K562 (cell line): ENCODE data around the gene CYBRD1. TPM values are rescaled to one million over a fixed set of nuclear protein-coding genes. Genes with fewer than 3 reads are reported as not detected.

Source experiments
- CBFA2T2 ChIP-seq: fragments of 450-650 bp; conservative IDR thresholded peaks from 2 replicates; pipeline ENCODE4 v1.6.1; 2017; ENCODE audit warnings: mild to moderate bottlenecking
- CBX2 ChIP-seq: fragments of 200-600 bp; sonication (generic); IDR thresholded peaks from one replicate; pipeline ENCODE4 v1.6.1; 2012; ENCODE audit warnings: mild to moderate bottlenecking, low read length, inconsistent platforms; ENCODE audit not compliant: insufficient read depth, poor library complexity, severe bottlenecking
- CEBPZ ChIP-seq: fragments of 150-350 bp; IDR thresholded peaks from 2 replicates; pipeline ENCODE4 v1.6.1; 2014; ENCODE audit warnings: low read depth, mild to moderate bottlenecking, low read length, borderline replicate concordance
- CHD4 ChIP-seq: fragments of 200-600 bp; sonication (generic); IDR thresholded peaks from 3 replicates; pipeline ENCODE4 v1.6.1; 2012; ENCODE audit warnings: low read depth, mild to moderate bottlenecking, mixed read lengths, low read length, inconsistent platforms; ENCODE audit not compliant: insufficient read depth, insufficient replicate concordance, poor library complexity, severe bottlenecking
- CTBP1 ChIP-seq: fragments of 450-650 bp; IDR thresholded peaks from 2 replicates; pipeline ENCODE4 v1.6.1; 2016; ENCODE audit warnings: borderline replicate concordance
- EP400 ChIP-seq: fragments of 450-650 bp; IDR thresholded peaks from 2 replicates; pipeline ENCODE4 v1.6.1; 2017; ENCODE audit warnings: antibody characterized with exemption, mild to moderate bottlenecking, moderate library complexity
- FOXA3 ChIP-seq, 2 experiments: fragments of 450-650 bp in 1 of 2; sonication (generic) in 1 of 2; formaldehyde crosslinking; IDR thresholded peaks in 1 of 2; conservative IDR thresholded peaks in 1 of 2; 2 replicates each; pipeline versions ENCODE4 v1.4.0 to v1.8.0; 2020 to 2022; ENCODE audit warnings: mild to moderate bottlenecking in 2 of 2, missing genetic modification reagents in 1 of 2
- FOXO4 ChIP-seq: fragments of 450-650 bp; formaldehyde crosslinking; IDR thresholded peaks from 2 replicates; pipeline ENCODE4 v1.4.0; 2020; ENCODE audit warnings: mild to moderate bottlenecking, moderate library complexity
- GATAD2B ChIP-seq: fragments of 450-650 bp; IDR thresholded peaks from 2 replicates; pipeline ENCODE4 v1.6.1; 2017; ENCODE audit warnings: mild to moderate bottlenecking, borderline replicate concordance
- HMG20B ChIP-seq: fragments of 250-450 bp; sonication (Bioruptor Pico); IDR thresholded peaks from 2 replicates; pipeline ENCODE4 v1.5.0; 2021; ENCODE audit warnings: mild to moderate bottlenecking
- HSF4 ChIP-seq: fragments of 250-450 bp; sonication (Bioruptor Pico); IDR thresholded peaks from 2 replicates; pipeline ENCODE4 v2.1.2; 2022; ENCODE audit warnings: mild to moderate bottlenecking, moderate library complexity, borderline replicate concordance
- MYC ChIP-seq, 2 experiments: fragments of 250-450 bp in 1 of 2; sonication (Bioruptor Pico) in 1 of 2; IDR thresholded peaks; 2 replicates each; pipeline versions ENCODE4 v1.5.1 to v1.6.1; 2012 to 2021; ENCODE audit warnings: low read depth in 2 of 2, borderline replicate concordance in 1 of 2, improper control_type of control experiment in 1 of 2, low read length in 1 of 2, mild to moderate bottlenecking in 1 of 2, moderate library complexity in 1 of 2
- NFYB ChIP-seq: IDR thresholded peaks from 2 replicates; pipeline ENCODE4 v1.6.1; 2011; ENCODE audit warnings: mild to moderate bottlenecking, moderate library complexity; ENCODE audit not compliant: insufficient read length; ENCODE audit errors: extremely low read depth
- RBM34 ChIP-seq: fragments of 200-400 bp; formaldehyde crosslinking; IDR thresholded peaks from 2 replicates; pipeline ENCODE4 v1.6.1; 2018; ENCODE audit warnings: low read length, borderline replicate concordance; ENCODE audit not compliant: insufficient read depth
- USF1 ChIP-seq: sonication (generic); formaldehyde crosslinking; IDR thresholded peaks from 2 replicates; pipeline ENCODE4 v1.9.0; 2022; ENCODE audit warnings: mild to moderate bottlenecking, missing genetic modification reagents
- ZBTB12 ChIP-seq: fragments of 250-450 bp; sonication (Bioruptor Pico); IDR thresholded peaks from 2 replicates; pipeline ENCODE4 v1.4.0; 2020
- ZEB2 ChIP-seq: fragments of 450-650 bp; IDR thresholded peaks from 2 replicates; pipeline ENCODE4 v1.6.1; 2016
- ZNF239 ChIP-seq: fragments of 250-450 bp; sonication (Bioruptor Pico); IDR thresholded peaks from 2 replicates; pipeline ENCODE4 v1.4.0; 2020; ENCODE audit warnings: mild to moderate bottlenecking
- ZNF347 ChIP-seq: fragments of 450-650 bp; formaldehyde crosslinking; IDR thresholded peaks from 2 replicates; pipeline ENCODE4 v1.4.0; 2020; ENCODE audit warnings: low read depth, mild to moderate bottlenecking, moderate library complexity
- polyA plus RNA-seq, 8 experiments: library from polyadenylated mRNA; depleted of rRNA in 4 of 8; stranded (reverse) in 5 of 8; unstranded in 3 of 8; fragments of >200 nt; fragmentation: Nextera tagmentation in 2 of 8; fragmentation: Illumina TruSeq in 1 of 8; extraction: Ambion mirVana in 2 of 8; extraction: Trizol in 1 of 8; gene quantifications; 2 replicates each; pipeline versions ENCODE4 v1.2.1 to v1.2.3, GENCODE V29; 2011 to 2014; ENCODE audit warnings: inconsistent platforms in 1 of 8, missing spikeins in 1 of 8
- total RNA-seq, 7 experiments: library from RNA; depleted of rRNA in 6 of 7; stranded (reverse); fragments of >200 nt in 6 of 7; fragmentation: Illumina TruSeq in 2 of 7; extraction: Trizol in 2 of 7; gene quantifications; 2 replicates each; pipeline versions ENCODE4 v1.2.1 to v1.2.3, GENCODE V29; 2011 to 2021; ENCODE audit warnings: low replicate concordance in 1 of 7

CYBRD1 gene
- total and polyA plus RNA-seq, 9 of the 15 experiments (the other 6 are each of a cell fraction or from before 2014, with no cell fraction given) = 9.6 to 22.4 (median 15.6) TPM

- TF ChIP-seq CTBP1 (peak; percentile 83; the same call in 1 of the 2 replicates), HSF4 (CRISPR knock-in tag) (no peak), EP400 (peak; percentile 75), MYC (IDR thresholded peaks at IDR 0.05; ENCODE audit: low read depth, low read length) (0 out of 2 replicates have a peak, but pooled peaks have one; percentile 32), MYC (CRISPR knock-in tag; IDR thresholded peaks at IDR 0.05; ENCODE audit: borderline replicate concordance, low read depth) (no peak), CHD4 (peak; percentile 20), CBX2 (no peak), ZNF239 (CRISPR knock-in tag) (no peak), USF1 (CRISPR knock-in tag) (no peak), FOXO4 (CRISPR knock-in tag) (no peak), RBM34 (no peak), ZEB2 (peak; percentile 81; the same call in 1 of the 2 replicates), CBFA2T2 (peak; percentile 79), CEBPZ (no peak), HMG20B (CRISPR knock-in tag) (no peak), GATAD2B (peak; percentile 58; the same call in 1 of the 2 replicates), FOXA3 (CRISPR knock-in tag; conservative IDR thresholded peaks at IDR 0.05 in 1 of 2, IDR thresholded peaks at IDR 0.05 in 1 of 2) (0 out of 4 replicates have a peak, but pooled peaks of 1 of the 2 experiments have one; percentile 56), ZNF347 (CRISPR knock-in tag) (no peak), NFYB (peak; percentile 63), ZBTB12 (CRISPR knock-in tag) (no peak)
These were observed 8.5 kb upstream of the CYBRD1 start (continued) for GRCh38 chr2:171513719-171514160.
